Breast epithelium (tissue), 4 donors: ENCODE data around the gene SSBP4. TPM values are rescaled to one million over a fixed set of nuclear protein-coding genes. Genes with fewer than 3 reads are reported as not detected.

ENCODE experiments used
- DNase-seq, 2 donors: peaks; one replicate each; pipeline ENCODE4 v3.0.0-alpha.2; 2019; ENCODE audit warnings: low spot score in 2 of 2
- H3K27ac ChIP-seq, 2 donors: fragments of 200-600 bp; sonication (generic) in 1 of 2; one replicate each; pipeline ENCODE4 v1.5.1; 2016 to 2019; ENCODE audit warnings: mild to moderate bottlenecking in 1 of 2
- H3K27me3 ChIP-seq, 2 donors: fragments of 200-600 bp; sonication (generic) in 1 of 2; one replicate each; pipeline versions ENCODE4 v1.5.1 to v1.6.0; 2017 to 2019; ENCODE audit warnings: control low read depth in 1 of 2, mild to moderate bottlenecking in 1 of 2
- H3K36me3 ChIP-seq: fragments of 200-600 bp; one replicate; pipeline ENCODE4 v1.5.1; 2019
- H3K4me1 ChIP-seq, 2 donors: fragments of 200-600 bp; sonication (generic); one replicate each; pipeline ENCODE4 v1.5.1; 2016 to 2019; ENCODE audit warnings: control low read depth in 1 of 2
- H3K4me3 ChIP-seq, 3 donors: fragments of 200-600 bp; sonication (generic); 1 replicate in 2 of 3; 2 replicates in 1 of 3; pipeline ENCODE4 v1.5.1; 2016 to 2019; ENCODE audit warnings: mild to moderate bottlenecking in 3 of 3, moderate library complexity in 2 of 3
- H3K9me3 ChIP-seq, 2 donors: fragments of 200-600 bp; sonication (generic) in 1 of 2; one replicate each; pipeline ENCODE4 v1.5.1; 2016 to 2019; ENCODE audit warnings: control low read depth in 1 of 2
- POLR2A ChIP-seq: fragments of 450-650 bp; IDR thresholded peaks from one replicate; pipeline ENCODE4 v1.6.1; 2016; ENCODE audit warnings: antibody characterized with exemption, mild to moderate bottlenecking, moderate library complexity
- POLR2AphosphoS5 ChIP-seq, 3 donors: sonication (generic); formaldehyde crosslinking; IDR thresholded peaks; one replicate each; pipeline ENCODE4 v1.6.1; 2017; ENCODE audit warnings: antibody characterized with exemption in 3 of 3
- intact Hi-C: fragments of 100-400 bp; cut with DNase I; formaldehyde crosslinking; loops from one replicate; pipeline ENCODE4 v1.15.1; 2023; ENCODE audit warnings: low total_unique reads
- total RNA-seq, 3 donors: library from RNA; depleted of rRNA; stranded (reverse); fragments of >200 nt; gene quantifications; one replicate each; pipeline ENCODE4 v1.1.0, GENCODE V29; 2016
- TF ChIP-seq, protein P1 (sequence below), 3 donors: fragments of 450-650 bp; IDR thresholded peaks; one replicate each; pipeline ENCODE4 v1.5.1; 2016 to 2017; ENCODE audit warnings: antibody characterized with exemption in 3 of 3, mild to moderate bottlenecking in 3 of 3, moderate library complexity in 3 of 3

Gene SSBP4
- total RNA-seq, 3 donors from 2014 or later = 29.4 to 71.8 (median 46.7) TPM

- Histone ChIP-seq H3K27me3 (no peaks in the 10 kb centered on the region), H3K9me3 (no peaks in the 10 kb centered on the region), H3K27ac (peak overlapping the region; percentile 10 to 98), H3K36me3 (no peaks in the 10 kb centered on the region), H3K4me3 (no peak overlapping the region), H3K4me1 (peaks cover 21 to 32% of the 10 kb centered on the region in 2 donors)
- no peak for DNase-seq
- TF ChIP-seq POLR2AphosphoS5 (IDR thresholded peaks at IDR 0.05) (no peak), POLR2A (no peak)
- TF ChIP-seq, protein P1, sequence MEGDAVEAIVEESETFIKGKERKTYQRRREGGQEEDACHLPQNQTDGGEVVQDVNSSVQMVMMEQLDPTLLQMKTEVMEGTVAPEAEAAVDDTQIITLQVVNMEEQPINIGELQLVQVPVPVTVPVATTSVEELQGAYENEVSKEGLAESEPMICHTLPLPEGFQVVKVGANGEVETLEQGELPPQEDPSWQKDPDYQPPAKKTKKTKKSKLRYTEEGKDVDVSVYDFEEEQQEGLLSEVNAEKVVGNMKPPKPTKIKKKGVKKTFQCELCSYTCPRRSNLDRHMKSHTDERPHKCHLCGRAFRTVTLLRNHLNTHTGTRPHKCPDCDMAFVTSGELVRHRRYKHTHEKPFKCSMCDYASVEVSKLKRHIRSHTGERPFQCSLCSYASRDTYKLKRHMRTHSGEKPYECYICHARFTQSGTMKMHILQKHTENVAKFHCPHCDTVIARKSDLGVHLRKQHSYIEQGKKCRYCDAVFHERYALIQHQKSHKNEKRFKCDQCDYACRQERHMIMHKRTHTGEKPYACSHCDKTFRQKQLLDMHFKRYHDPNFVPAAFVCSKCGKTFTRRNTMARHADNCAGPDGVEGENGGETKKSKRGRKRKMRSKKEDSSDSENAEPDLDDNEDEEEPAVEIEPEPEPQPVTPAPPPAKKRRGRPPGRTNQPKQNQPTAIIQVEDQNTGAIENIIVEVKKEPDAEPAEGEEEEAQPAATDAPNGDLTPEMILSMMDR (IDR thresholded peaks at IDR 0.05) = no peak
- intact Hi-C loops = no loop called here
Measured at GRCh38 chr19:18477042-18477779, 58.0 kb downstream of the SSBP4 start.

DNA sequence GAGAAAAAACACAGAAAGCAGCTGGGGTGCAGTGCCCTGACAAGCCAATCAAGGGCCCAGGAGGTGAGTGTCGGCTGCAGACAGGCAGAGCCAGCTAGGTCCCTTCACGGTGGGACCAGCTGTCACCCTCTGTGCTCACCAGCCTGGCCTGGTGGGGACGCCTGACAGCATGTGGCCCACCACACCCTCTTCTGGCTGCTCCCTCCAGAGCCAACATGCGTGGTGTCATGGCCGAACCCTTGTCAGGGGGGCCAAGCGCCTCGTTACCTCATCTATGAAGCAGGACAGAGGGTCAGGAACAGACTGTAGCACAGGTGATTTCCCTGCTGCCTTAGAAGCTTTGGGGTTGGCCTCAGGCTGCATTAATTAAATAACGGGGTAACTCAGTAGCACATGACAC lies 58.8 kb downstream of the SSBP4 start:
- TF ChIP-seq POLR2A (no peak), POLR2AphosphoS5 (IDR thresholded peaks at IDR 0.05) (no peak)
- TF ChIP-seq, protein P1 (IDR thresholded peaks at IDR 0.05) = no peak
- H3K9me3 ChIP-seq = no peaks in the 10 kb centered on the region
- H3K4me1 ChIP-seq = peaks cover 24 to 32% of the 10 kb centered on the region in 2 donors
- H3K27ac ChIP-seq = peak overlapping the region; percentile 83 to 98
- H3K36me3 ChIP-seq = no peaks in the 10 kb centered on the region
- no peak for DNase-seq
- intact Hi-C loops = no loop called here
- H3K4me3 ChIP-seq = no peak overlapping the region
- H3K27me3 ChIP-seq = no peaks in the 10 kb centered on the region

GRCh38 chr19:18478545-18479311 lies 59.5 kb downstream of the SSBP4 start:
- Histone ChIP-seq H3K9me3 (no peaks in the 10 kb centered on the region), H3K4me3 (peak overlapping the region in 1 of 3 donors; percentile 35), H3K36me3 (no peaks in the 10 kb centered on the region), H3K27me3 (no peaks in the 10 kb centered on the region), H3K4me1 (peaks cover 32% of the 10 kb centered on the region in 2 donors), H3K27ac (peak overlapping the region; percentile 83 to 98)
- TF ChIP-seq POLR2A (peak; percentile 16), POLR2AphosphoS5 (IDR thresholded peaks at IDR 0.05) (peak; percentile 86 to 100 (median 91))
- TF ChIP-seq, protein P1 (IDR thresholded peaks at IDR 0.05) = no peak
- DNase-seq = peak in 1 of 2 donors; percentile 64
- intact Hi-C loops = no loop called here

DNA sequence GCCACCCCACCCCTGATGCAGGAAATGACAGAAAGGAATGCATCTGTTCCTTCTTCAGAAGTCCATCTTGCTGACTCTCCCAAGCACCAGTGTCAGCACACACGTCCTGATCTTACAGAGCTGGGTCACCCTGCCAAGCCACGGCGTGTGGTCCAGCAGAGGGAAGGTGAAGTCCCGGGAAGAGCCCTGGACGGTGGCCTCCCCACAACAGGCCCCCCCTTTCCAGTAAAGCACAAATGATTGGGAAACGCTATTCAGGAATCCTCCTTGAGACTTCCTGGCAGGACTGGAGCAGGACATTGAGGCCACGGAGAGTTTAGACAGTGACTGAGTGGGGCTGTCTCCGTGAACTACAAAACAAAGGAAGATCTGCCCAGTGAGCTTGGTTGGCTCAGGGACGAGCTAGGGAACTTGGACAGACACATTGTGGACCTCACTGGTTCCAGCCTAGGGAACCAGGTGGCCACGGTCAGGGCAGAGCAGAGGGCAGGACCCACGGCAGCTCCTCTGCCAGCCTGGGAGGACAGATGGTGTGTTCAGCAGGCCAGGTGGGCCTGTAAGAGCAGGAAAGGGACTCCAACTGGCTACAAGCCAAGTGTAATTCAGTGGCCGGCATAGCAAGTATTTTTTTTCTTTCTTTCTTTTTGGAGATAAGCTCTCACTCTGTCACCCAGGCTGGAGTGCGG lies 61.0 kb downstream of the SSBP4 start:
- H3K27me3 ChIP-seq = no peaks in the 10 kb centered on the region
- TF ChIP-seq POLR2A = no peak
- TF ChIP-seq, protein P1 (IDR thresholded peaks at IDR 0.05) = no peak
- peak; percentile 72 to 100 (median 97) for TF ChIP-seq POLR2AphosphoS5 (IDR thresholded peaks at IDR 0.05)
- peak overlapping the region; percentile 83 to 98 for H3K27ac ChIP-seq
- peak in 1 of 2 donors; percentile 71 for DNase-seq
- no peaks in the 10 kb centered on the region for H3K36me3 ChIP-seq
- H3K4me1 ChIP-seq = peaks cover 34% of the 10 kb centered on the region in 2 donors
- intact Hi-C loops = no loop called here
- peak overlapping the region in 1 of 3 donors; percentile 50 for H3K4me3 ChIP-seq
- no peaks in the 10 kb centered on the region for H3K9me3 ChIP-seq
